HG03354 (cell line): ENCODE measurements around the gene CRABP1.

Experiments used
- ATAC-seq: cut with Tn5 transposase; IDR thresholded peaks from one replicate; pipeline ENCODE4 v1.9.1; 2021; ENCODE audit warnings: mild to moderate bottlenecking; ENCODE audit not compliant: unreplicated experiment, poor library complexity, severe bottlenecking

Gene CRABP1

GRCh38 chr15:78340231-78341056, at the start of gene CRABP1:
Gene CRABP1, plus strand, starts transcription at chr15:78340353. Its CDS starts 76 bp downstream, at chr15:78340429.
- ATAC-seq: no peak

DNA sequence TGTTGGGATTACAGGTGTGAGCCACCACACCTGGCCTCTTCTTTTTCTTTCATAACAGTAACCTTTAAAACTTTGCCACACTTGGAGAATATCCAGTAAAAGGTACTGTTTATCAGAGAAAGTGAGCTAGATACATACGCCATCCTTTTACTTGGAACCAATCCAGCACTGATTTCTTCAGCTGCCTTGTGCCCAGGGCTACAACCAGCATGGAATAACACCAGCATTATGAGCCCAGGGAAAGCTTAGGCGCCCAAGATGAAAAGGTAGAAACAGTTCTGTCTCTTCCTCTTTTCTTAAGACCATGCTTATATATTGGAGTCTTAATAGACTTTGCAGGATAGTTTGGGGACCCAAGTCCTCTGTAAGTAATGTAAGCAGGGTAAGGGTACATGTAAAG, 49.1 kb upstream of the CRABP1 start:
- ATAC-seq: no peak

- ATAC-seq: no peak
These were observed 48.5 kb upstream of the CRABP1 start for GRCh38 chr15:78291698-78292097.

DNA sequence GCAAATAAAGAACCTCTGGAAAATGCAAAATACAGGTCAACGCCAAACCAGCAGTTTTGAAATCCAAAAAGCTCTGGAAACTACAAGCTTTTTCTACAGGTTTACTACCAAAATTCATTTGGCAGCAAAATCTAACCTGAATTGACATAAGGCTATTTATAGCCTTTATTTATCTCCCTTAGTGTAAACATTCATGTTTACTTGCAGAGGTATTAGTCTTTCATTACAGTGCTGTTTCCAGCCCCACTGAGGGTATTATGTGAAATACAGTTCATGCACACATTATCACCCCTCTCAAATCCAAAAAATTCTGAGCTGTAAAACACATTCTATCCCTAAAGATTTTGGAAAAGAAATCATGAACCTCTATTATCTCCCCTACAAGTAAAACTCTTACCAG, 47.9 kb upstream of the CRABP1 start:
- no peak for ATAC-seq

GRCh38 chr15:78299101-78299930, 40.8 kb upstream of the CRABP1 start, which contains the start of gene SKIC8:
Gene SKIC8, minus strand, starts transcription at chr15:78299609. Its CDS starts 3,923 bp downstream, at chr15:78295686.
- ATAC-seq: peak; percentile 91

DNA sequence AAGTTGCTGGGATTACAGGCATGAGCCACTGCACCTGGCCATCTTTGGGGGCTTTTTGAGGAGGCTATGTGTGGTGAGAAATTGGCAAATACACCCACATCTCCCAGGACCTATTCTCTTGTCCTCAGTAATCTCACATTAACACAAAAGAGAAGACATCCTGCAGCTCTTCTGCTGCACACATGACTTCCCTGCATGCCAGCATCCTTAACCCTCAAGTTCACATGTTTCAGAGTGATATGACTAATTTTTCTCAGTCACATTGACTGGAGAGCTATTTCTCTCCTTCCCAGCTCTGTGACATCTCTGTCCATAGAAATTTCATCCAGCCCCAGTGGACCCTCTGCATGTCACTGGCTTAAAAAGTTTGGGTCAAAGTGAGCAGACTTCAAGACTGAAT, 38.8 kb upstream of the CRABP1 start:
- no peak for ATAC-seq

- ATAC-seq: no peak
These were observed 38.3 kb upstream of the CRABP1 start for GRCh38 chr15:78301828-78302227.

GRCh38 chr15:78302579-78303312, 37.4 kb upstream of the CRABP1 start:
- ATAC-seq: no peak

- no peak for ATAC-seq
These were observed 35.7 kb upstream of the CRABP1 start for GRCh38 chr15:78304216-78305066.

GRCh38 chr15:78306176-78306774, 33.9 kb upstream of the CRABP1 start:
- ATAC-seq: no peak

- ATAC-seq: no peak
These were observed 32.2 kb upstream of the CRABP1 start for GRCh38 chr15:78307976-78308375.

DNA sequence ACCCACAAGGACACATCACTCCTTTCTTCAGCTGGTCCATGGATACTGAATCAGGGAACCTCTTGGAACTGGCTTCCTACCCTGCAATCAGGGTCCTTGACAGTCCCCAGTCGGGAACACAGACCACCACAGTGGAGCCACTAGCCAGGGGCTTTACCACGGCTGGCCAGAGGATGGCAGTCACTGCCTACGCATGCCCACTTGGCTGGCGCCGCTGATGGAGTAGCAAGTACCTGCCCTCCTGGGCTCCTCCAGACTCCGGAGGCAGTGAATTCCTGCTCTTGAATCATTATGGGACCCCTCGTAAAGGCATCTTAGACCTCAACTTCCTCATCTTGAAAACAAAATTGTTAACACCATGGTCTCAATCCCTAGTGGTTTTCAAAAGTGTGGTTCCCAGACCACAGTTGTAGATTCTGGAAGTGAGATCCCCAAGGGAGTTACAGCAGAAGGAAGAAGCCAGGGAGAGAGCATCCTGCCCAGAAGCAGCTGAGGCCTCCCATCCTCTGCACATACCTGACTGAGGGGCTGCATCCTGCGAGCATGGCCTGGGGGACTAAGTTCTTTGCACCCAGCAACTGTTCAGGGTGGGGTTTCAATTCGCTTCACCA, 31.6 kb upstream of the CRABP1 start:
- ATAC-seq: peak; percentile 51

DNA sequence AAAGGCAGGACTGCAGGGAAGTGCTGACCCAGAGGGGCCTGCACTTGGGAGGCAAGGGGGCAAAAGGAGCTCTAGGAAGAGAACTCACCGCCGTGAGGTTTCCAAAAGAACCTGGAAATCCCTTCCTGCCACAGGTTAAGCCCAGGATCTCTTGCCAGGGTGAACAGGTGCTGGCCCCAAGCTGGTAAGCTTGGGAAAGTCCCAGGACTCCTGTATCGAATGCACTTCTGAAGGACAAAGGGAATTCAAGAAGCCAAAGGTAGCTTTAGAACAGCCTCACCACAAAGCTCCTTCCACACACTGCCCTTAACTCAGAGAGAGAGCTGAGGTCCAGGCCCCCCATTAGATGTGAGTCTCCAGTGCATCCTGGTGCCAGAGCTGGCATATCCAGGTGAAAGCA, 28.9 kb upstream of the CRABP1 start:
- ATAC-seq: no peak

DNA sequence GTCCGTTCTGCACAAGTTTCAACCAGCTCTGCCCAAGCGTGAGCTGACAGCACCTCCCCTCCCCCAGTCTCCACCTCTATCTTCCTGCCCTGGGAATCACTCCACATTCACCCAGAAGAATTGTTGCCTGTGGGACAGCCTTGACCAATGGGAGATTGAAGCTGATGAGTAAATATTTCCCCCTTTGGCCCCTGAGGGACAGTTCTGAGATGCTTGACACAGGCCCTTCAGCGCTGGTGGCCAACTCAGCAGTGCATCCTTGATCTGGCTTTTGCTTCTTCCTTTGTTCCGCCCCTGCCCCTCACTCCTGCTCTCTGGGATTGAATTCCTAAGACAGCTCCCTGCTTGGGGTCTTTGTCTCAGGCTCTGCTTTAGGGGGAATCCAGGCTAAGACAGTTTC, 27.6 kb upstream of the CRABP1 start:
- ATAC-seq: no peak

- no peak for ATAC-seq
These were observed 27.2 kb upstream of the CRABP1 start for GRCh38 chr15:78312957-78313356.

GRCh38 chr15:78313383-78313782, 26.8 kb upstream of the CRABP1 start:
- ATAC-seq: no peak

- no peak for ATAC-seq
These were observed 26.0 kb upstream of the CRABP1 start for GRCh38 chr15:78314181-78314581.

- ATAC-seq: no peak
These were observed 24.4 kb upstream of the CRABP1 start for GRCh38 chr15:78315686-78316282.
